GM21423 (cell line): ENCODE measurements around the gene CELF5.
"Not testable (repeated sequence)": the region's sequence is repeated elsewhere in the genome, so short reads cannot be mapped to it uniquely, and the experiment has no call there.

ENCODE experiments used
- ATAC-seq: cut with Tn5 transposase; IDR thresholded peaks from one replicate; pipeline ENCODE4 v1.9.1; 2021; ENCODE audit warnings: mild to moderate bottlenecking, moderate library complexity; ENCODE audit not compliant: unreplicated experiment

Gene CELF5

GRCh38 chr19:3206216-3206953, 18.1 kb upstream of the CELF5 start:
- ATAC-seq = no peak

- ATAC-seq = no peak
Measured at GRCh38 chr19:3207461-3208242, 16.8 kb upstream of the CELF5 start.

- no peak for ATAC-seq
Measured at GRCh38 chr19:3208317-3209207, 15.9 kb upstream of the CELF5 start.

GRCh38 chr19:3210347-3211017, 14.0 kb upstream of the CELF5 start:
- ATAC-seq = no peak

- no peak for ATAC-seq
Measured at GRCh38 chr19:3211191-3211590, 13.3 kb upstream of the CELF5 start.

DNA sequence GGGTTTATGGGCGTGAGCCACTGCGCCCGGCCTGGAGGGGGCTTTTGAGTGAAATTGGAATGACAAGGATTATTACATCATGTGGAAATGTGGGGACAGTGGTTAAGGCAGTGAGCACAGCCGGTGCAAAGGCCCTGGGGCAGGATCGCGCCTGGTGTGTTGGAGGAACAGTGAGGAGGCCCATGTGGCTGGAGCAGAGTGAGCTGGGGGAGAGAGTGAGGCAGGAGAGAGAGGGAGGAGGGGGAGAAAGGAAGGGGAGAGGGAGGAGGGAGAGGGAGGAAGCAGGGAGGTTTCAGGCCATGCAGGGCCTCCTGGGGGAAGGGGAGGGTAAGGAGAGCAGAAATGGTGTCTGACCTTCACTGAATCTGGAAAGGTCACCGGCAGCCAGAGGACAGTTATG, 11.3 kb upstream of the CELF5 start:
- ATAC-seq = no peak

- ATAC-seq = no peak
Measured at GRCh38 chr19:3216874-3217273, 7.6 kb upstream of the CELF5 start.

DNA sequence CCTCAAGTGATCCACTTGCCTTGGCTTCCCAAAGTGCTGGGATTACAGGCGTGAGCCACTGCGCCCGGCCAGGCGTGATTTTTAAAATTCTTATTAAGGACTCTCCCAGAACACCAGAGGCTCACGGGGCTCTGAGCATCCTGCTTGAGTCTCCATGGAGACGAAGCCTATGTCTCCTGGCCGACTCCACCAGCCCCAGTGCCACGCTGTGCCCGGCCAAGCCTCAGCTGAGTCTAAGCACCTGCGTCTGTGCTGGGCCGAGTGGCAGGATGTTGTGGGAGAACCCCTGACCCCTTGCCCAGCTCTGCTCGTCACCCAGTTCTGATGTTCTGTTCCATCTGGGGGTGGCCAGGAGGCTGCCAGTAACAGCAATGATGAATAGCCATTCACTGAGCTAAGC, 3.9 kb upstream of the CELF5 start:
- no peak for ATAC-seq

GRCh38 chr19:3221576-3221975, 2.9 kb upstream of the CELF5 start:
- ATAC-seq = not testable (repeated sequence)

GRCh38 chr19:3222709-3223108, 1.8 kb upstream of the CELF5 start:
- ATAC-seq = no peak

- no peak for ATAC-seq
Measured at GRCh38 chr19:3225169-3225485, 666 bp downstream of the CELF5 start.

- no peak for ATAC-seq
Measured at GRCh38 chr19:3225677-3226093, 1.2 kb downstream of the CELF5 start.

- ATAC-seq = no peak
Measured at GRCh38 chr19:3227054-3227626, 2.7 kb downstream of the CELF5 start.

- ATAC-seq = no peak
Measured at GRCh38 chr19:3229346-3229743, 4.9 kb downstream of the CELF5 start.

- no peak for ATAC-seq
Measured at GRCh38 chr19:3229888-3230496, 5.5 kb downstream of the CELF5 start.

GRCh38 chr19:3231288-3231687, 6.8 kb downstream of the CELF5 start:
- no peak for ATAC-seq

GRCh38 chr19:3233116-3233515, 8.7 kb downstream of the CELF5 start:
- ATAC-seq = no peak

- no peak for ATAC-seq
Measured at GRCh38 chr19:3233831-3234230, 9.4 kb downstream of the CELF5 start.

DNA sequence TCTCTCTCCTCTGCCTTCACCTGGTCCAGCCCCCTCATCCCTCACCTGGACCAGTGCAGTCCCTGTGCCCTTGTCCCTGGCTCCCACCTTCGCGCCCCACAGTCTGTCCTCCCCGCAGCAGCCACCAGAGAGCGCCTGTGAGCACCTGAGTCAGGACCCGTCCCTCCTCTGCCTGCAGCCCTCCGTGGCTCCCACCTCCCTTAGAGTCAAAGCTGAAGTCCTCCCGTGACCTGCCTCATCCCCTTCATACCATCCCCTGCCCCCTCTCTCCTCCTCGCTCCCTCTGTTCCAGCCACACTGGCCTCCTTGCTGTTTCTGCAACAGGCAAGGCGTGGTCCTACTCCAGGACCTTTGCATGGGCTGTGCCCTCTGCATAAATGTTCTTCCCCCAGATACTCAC, 10.3 kb downstream of the CELF5 start:
- ATAC-seq = no peak

DNA sequence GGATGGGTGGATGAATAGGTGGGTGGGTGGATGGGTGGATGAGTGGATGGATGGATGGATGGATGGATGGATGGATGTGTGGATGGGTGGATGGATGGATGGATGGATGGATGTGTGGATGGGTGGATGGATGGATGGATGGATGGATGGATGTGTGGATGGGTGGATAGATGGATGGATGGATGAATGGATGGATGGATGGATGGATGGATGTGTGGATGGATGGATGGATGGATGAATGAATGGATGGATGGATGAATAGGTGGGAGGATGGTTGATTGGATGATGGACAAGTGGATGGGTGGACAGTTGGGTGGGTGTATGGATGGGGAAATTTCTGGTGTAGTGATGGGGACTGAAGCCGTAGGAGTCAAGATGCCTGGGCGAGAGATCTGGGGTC, 11.1 kb downstream of the CELF5 start:
- not testable (repeated sequence) for ATAC-seq
